CD4-positive, alpha-beta T cell treated with Interleukin-6 at 100 ng/mL for 8 hours (primary cell): ENCODE data around the gene ALDOA.
A peak's percentile ranks its signal among the peaks of the same experiment; 100 is the strongest.
"Not testable (repeated sequence)": the region's sequence is repeated elsewhere in the genome, so short reads cannot be mapped to it uniquely, and the experiment has no call there.

Experiments
- DNase-seq: peaks from one replicate; pipeline ENCODE4 v3.0.0-alpha.2; 2020; ENCODE audit warnings: mixed read lengths, low spot score

The ALDOA gene

GRCh38 chr16:30090610-30091331 is 25.2 kb downstream of the ALDOA start:
- DNase-seq, result no peak

GRCh38 chr16:30091474-30092372 is 26.2 kb downstream of the ALDOA start, which contains the start of gene TBX6:
TSS of gene TBX6 (minus strand) at chr16:30091924. CDS start at chr16:30091193, 731 bp downstream.
- peak; percentile 92 for DNase-seq

- DNase-seq, result peak; percentile 51
Measured at GRCh38 chr16:30092373-30093010, 26.9 kb downstream of the ALDOA start.

DNA sequence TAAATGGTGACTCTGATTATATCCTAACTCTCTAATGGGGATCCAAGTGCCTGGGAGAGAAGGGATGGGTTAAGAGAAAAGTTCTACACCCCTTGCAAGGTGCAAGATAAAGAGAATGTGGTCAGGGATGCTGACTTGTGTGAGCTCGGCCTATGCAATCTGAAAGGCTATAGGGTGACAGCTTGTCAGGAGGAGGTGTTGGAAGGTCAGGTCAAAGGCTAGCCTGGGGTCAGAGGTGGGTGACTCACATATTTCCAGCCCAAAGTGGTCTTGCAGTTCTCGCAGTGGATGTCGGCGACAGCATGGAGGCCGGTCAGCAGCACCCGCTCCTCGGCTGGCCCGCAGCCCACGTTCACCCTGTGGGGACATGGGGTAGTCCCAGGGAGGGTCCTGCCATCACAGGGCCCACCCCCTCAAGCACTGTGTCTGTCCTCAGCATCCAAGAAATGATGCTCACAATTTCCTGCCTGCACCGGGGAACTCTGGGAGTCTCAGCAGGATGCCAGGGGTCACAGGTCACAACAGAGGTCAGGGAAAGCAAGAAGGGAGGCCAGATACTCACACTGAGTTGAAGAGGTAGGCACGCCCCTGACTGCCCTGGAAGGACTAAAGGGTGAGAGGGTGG is 29.1 kb downstream of the ALDOA start:
- DNase-seq, result no peak

DNA sequence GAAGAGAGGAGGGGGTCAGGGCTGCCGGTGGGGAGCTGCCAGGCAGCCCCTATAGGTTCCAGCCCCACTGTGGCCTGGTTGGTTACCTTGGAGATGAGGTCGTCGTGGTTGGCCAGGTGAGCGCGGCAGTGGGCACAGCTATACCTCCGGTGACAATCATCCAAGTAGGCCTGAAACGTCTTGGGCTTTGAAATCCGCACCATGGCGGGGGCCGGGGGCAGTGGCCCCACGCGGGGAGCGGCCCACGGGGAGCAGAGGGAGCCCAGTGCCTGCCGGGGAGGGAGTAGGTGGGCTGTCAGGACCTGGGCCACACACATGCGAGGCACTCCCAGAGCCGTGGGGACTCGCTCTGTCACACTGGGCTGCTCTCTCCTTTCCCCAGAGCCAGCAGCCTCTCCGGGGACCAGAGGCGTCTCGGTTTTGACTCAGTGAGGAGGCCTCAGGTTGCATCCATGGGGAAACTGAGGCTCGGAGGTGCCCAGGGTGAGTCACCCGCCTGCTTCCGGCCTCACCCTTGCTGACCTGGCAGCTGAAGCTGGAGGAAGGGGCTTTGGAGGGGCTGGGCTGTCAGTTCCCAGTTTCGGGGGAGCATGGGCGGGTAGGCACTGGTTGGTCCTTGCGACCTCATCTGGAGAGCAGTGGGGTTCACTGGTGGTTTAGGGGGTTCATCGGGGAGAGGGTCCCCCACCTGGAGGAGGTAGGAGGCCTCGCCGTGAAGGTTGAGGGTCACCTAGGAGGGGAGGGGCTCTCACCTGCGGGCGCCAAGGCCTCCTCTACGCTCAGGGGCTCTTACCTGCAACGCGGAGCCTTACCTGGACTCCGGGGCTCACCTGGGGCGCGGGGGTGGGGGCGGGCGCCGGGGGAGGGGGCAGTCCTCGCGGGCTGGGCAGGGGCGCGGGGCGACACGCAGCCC is 29.9 kb downstream of the ALDOA start:
- DNase-seq, result no peak

GRCh38 chr16:30096105-30096861 is 30.7 kb downstream of the ALDOA start, which contains the start of gene YPEL3:
TSS of gene YPEL3 (minus strand) at chr16:30096213. CDS start at chr16:30095482, 731 bp downstream.
- peak; percentile 90 for DNase-seq

- DNase-seq, result no peak
Measured at GRCh38 chr16:30096862-30097563, 31.5 kb downstream of the ALDOA start.

GRCh38 chr16:30104090-30104489 is 38.5 kb downstream of the ALDOA start:
- no peak for DNase-seq

DNA sequence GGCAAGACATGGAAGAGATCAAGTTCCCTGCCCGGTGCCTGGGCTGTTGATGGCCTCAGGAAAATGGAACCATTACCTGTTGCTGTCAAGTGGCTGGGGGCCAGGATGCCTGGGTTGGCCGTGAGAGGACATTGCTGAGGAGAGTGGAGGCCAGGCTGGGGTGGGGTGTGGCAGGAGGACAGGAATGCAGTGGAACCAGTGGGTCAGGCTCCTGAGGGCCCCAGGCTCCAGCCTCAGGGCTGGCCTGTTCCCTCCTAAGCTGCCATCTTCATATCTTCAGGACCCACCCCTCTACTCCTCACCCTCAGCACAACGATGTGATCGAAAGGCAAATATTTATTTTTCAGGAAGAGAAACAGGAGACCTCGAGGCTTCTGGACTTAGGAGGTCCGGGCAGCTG is 38.9 kb downstream of the ALDOA start:
- DNase-seq, result no peak

DNA sequence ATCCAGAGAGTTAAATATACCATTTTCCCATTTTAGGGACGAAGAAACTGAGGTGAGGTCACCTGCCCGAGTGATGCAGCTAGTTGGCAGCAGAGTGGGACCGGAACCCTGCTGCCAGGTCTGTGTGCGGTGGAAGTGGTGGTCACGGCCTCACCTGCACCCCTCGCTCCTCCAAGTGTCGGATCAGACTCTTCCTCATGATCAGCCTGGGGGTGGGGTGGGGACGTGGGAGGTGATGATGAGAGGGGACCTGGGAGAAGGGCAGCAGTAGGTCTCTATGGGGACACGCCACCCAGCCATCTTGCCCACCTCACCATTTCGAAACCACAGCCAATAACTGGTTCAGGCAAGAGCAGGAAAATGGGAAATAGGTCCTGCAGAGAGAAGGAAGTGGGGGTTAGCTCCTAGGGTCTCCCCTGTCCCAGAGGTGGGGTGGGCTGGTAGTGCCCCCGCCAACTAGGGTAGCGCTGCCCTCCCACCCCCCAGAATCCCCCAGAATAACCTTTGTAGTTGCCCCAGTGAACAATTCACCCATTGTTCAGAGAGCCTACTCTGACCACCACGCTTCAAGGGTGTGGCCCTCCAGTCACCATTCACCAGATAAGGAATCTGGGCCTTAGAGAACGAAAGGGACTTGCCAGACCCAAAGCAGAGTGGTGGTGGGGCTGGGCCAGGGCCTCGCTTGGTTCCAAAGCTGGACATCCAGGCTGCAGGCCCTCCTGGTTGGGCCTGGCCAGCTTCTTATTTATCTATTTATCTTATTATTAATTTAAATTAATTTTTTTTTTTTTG is 42.7 kb downstream of the ALDOA start:
- no peak for DNase-seq

- no peak for DNase-seq
Measured at GRCh38 chr16:30110661-30111060, 45.1 kb downstream of the ALDOA start.

DNA sequence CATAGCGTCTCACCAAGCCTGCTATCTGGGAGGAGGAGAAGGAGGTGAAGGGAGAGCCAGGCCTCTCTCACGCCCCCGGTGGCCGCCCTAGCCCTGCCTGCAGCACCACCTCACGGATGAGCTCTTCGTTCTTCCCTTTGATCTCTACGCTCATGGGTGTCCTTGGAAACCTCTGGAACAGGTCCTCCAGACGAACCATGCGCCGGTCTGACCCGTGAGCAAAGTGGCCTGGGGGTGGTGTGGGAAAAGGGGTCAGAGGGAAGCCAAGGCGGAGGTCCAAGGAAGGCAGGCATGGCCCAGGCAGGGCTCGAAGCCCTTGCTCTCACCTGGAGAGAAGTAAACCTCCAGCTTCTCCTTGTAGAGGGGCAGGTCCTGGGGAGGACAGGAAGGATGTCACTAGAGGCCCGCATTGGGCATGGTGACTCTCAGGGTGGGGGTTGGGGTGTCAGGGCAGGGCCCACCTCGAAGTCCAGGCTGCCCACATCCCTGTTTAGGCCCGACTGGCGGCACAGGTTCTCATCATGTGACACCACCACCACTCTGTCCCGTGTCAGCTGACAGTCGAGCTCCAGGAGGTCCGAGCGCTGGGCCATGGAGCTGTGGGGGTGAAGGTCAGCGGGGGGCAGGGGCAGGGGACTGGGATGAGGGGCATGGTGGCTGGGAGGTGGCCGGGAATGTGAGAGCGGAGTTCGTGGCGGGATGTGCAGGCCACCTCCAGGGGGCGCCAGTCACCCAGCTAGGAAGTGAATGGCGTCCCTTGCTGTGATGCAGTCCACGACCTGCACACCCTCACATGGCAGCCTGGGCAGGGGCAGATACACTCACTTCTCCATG is 46.9 kb downstream of the ALDOA start:
- DNase-seq, result peak; percentile 49

DNA sequence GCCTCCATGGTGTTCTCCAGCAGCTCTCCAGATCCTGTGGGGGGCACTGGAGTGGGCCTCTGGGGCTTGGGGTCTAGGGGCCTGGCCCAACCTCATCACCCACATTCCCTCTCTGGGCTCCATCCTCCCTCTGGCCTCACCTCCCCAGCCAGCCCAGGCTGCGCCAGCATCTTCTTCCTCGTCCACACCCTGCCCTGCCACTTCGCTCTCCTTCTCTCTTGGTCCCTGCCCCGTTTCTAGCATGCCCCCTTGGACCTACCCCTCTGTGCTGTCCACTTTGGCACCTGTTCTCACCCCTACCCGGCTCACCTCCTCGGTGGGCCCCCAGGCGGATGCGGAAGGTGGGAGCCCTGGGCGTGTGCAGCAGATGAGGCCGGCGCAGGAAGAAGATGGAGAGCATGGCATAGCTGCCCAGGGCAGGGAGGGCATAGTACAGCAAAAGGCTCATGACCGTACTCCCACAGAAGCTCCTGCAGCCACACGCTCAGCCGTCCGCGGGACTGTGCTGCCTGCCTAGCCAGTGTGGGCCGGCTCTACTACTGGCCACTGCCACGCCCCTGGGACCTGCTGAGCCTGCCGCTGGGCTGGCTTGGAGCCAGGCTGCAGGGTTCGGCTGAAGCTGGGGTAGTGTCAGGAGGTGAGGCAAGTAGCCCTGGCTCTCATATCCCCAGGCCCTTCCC is 47.6 kb downstream of the ALDOA start, which contains the start of gene GDPD3:
TSS of gene GDPD3 (minus strand) at position 507 of the 680 bp plus-strand sequence. CDS start at position 448, 59 bp downstream.
- no peak for DNase-seq

DNA sequence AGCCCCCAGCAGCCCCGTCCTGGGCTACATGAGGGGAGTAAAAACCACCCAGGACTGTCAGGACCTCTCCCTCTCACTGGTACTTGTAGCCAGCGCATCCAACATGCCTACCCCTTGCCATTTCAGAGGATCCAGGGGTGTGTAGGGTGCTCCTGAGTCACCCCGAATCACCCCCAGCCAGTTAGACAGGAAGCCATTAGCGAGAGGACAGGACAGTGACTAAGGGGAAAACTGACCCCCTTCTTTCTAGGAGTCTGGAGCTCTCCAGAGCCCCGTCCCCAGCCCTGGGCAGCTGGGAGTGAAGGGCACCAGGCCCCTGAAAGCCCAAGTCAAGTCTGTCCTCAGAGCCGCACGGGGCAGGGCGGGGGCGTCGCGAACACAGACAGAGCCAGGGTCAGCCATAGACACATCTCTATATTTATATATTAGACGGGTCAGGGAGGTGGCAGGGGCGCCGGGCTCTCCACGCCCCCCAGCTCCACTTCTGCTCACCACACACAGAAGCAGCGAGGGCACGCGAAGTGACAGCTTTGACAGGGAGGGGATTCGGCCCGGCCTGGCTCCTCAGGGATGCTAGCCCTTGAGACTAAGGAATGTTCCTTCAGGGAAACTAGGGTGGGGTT is 48.3 kb downstream of the ALDOA start:
- DNase-seq, result no peak

DNA sequence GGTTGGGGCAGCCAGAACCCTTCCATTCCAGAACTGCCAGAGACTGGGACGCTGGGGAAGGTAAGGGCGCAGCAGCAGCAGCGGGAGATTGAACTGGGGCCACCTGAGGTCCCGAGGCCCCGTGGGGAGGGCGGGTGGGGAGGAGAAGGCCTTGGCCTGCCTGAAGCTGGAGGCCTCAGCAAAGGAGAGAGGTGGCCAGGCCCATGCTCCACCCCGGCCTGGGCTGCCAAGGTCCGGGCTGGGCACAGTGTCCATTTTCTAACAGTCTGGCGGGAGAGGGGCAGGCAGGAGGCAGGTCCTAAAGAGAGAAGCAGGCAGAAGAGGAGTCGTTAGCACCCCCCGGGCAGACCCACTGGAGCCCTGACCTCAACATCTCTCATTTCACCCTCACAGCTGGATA is 48.9 kb downstream of the ALDOA start:
- DNase-seq, result no peak

DNA sequence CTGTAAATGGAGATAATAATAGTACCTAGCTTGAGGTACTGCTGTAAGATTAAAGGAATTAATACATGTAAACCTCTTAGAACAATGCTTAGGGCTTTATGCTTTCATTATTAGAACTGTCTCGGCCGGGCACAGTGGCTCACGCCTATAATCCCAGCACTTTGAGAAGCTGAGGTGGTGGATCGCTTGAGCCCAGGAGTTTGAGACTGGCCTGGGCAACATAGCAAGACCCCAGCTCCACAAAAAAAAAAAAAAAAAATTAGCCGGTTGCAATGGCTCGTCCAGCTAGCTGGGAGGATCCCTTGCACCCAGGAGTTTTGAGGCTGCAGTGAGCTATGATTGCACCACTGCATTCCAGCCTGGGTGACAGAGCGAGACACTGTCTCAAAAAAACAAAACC is 49.3 kb downstream of the ALDOA start:
- not testable (repeated sequence) for DNase-seq

DNA sequence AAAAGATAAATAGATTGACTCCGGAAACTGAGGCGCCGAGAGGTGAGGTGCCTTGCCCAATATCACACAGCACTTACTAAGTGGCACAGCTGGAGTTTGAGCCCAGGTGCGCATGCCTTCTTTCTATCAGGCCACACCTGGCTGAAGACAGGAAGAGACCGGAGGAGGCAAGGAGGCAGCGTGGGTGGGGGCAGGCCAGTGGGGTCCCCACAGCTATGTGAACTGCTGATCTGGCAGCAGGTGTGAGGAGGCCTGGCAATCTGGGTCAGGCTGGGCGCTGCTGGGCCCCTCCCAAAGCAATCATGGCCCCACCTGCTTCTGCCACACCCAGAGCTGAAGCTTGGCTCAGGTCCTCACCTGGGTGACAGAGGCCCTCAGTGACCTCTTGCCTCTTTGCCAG is 49.7 kb downstream of the ALDOA start:
- peak; percentile 44 for DNase-seq
